ENCODE results near the gene HSPG2.

The HSPG2 gene

GRCh38 chr1:21868482-21868881 lies 68.6 kb downstream of the HSPG2 start:
- no peak for TF ChIP-seq CTCF (IDR thresholded peaks at IDR 0.05; ENCODE audit: extremely low read depth, insufficient read depth, missing control alignments)
- DNase-seq (ENCODE audit: low spot score): no peak
- in situ Hi-C loops (cut with MboI; ENCODE audit: low pct_unique_long_range_greater_than_20kb, low sequenced_read_pairs, unreplicated experiment): no loop called here

- in situ Hi-C loops (cut with MboI; ENCODE audit: low pct_unique_long_range_greater_than_20kb, low sequenced_read_pairs, unreplicated experiment): no loop called here
- no peak for TF ChIP-seq CTCF (IDR thresholded peaks at IDR 0.05; ENCODE audit: extremely low read depth, insufficient read depth, missing control alignments)
- no peak for DNase-seq (ENCODE audit: low spot score)
Measured at GRCh38 chr1:21867451-21867996, 69.6 kb downstream of the HSPG2 start.

- in situ Hi-C loops (cut with MboI; ENCODE audit: low pct_unique_long_range_greater_than_20kb, low sequenced_read_pairs, unreplicated experiment): no loop called here
- no peak for TF ChIP-seq CTCF (IDR thresholded peaks at IDR 0.05; ENCODE audit: extremely low read depth, insufficient read depth, missing control alignments)
- DNase-seq (ENCODE audit: low spot score): no peak
Measured at GRCh38 chr1:21866707-21867043, 70.4 kb downstream of the HSPG2 start.

DNA sequence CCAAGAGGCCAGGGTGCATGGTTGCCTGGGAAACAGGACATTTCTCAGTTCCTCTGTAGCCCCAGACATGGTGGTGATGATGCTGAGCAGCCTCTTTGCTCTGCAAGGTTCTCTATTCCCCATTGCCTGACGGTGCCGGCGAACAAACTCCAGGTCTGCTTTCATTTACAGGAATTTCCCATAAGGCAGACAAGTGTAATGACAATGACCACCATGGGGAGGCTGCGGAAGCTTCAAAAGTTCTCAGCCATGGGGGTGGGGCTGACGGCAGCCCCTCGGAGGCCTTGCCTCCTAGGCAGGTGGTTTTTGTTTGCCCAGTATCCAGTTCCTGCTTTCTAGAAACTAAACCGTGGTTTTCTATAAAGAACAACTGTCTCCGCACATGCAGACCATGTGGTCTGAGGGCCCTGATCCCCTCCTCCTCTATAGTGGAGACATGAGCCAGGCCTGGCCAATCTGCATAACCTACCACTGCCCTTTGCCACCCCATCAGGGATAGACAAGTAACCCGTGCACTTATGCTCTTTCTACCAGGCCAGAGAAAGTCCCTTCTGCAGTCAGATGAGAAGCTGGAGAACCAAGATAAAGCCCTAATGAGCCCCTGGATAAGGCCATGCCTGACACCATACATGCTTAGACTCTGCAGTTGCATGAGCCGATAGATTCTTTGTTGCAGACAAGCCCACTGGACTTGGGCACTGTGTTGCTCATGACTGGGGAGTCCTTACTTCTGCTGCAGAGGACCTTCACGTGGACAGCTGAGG lies 71.0 kb downstream of the HSPG2 start:
- in situ Hi-C loops (cut with MboI; ENCODE audit: low pct_unique_long_range_greater_than_20kb, low sequenced_read_pairs, unreplicated experiment): no loop called here
- no peak for TF ChIP-seq CTCF (IDR thresholded peaks at IDR 0.05; ENCODE audit: extremely low read depth, insufficient read depth, missing control alignments)
- DNase-seq (ENCODE audit: low spot score): peak; percentile 88

GRCh38 chr1:21865609-21865942 lies 71.5 kb downstream of the HSPG2 start:
- no peak for TF ChIP-seq CTCF (IDR thresholded peaks at IDR 0.05; ENCODE audit: extremely low read depth, insufficient read depth, missing control alignments)
- no peak for DNase-seq (ENCODE audit: low spot score)
- in situ Hi-C loops (cut with MboI; ENCODE audit: low pct_unique_long_range_greater_than_20kb, low sequenced_read_pairs, unreplicated experiment): no loop called here

- DNase-seq (ENCODE audit: low spot score): no peak
- TF ChIP-seq CTCF (IDR thresholded peaks at IDR 0.05; ENCODE audit: extremely low read depth, insufficient read depth, missing control alignments): no peak
- in situ Hi-C loops (cut with MboI; ENCODE audit: low pct_unique_long_range_greater_than_20kb, low sequenced_read_pairs, unreplicated experiment): no loop called here
Measured at GRCh38 chr1:21864730-21865129, 72.4 kb downstream of the HSPG2 start.

All from GM13977 (cell line).